Lower leg skin (tissue), 4 donors: ENCODE data around the gene GGTA1. TPM values are rescaled to one million over a fixed set of nuclear protein-coding genes. Genes with fewer than 3 reads are reported as not detected.

Source experiments
- DNase-seq, 2 donors: peaks; one replicate each; pipeline ENCODE4 v3.0.0-alpha.2; 2019; ENCODE audit warnings: low spot score in 2 of 2
- H3K4me3 ChIP-seq: fragments of 200-600 bp; sonication (generic); 2 replicates; pipeline ENCODE4 v1.5.1; 2017; ENCODE audit warnings: mild to moderate bottlenecking, low read depth; ENCODE audit not compliant: poor library complexity, severe bottlenecking
- CTCF ChIP-seq, 3 donors: fragments of 450-650 bp; IDR thresholded peaks; one replicate each; pipeline ENCODE4 v1.5.1; 2016; ENCODE audit warnings: antibody characterized with exemption in 3 of 3, mild to moderate bottlenecking in 3 of 3, moderate library complexity in 2 of 3
- POLR2A ChIP-seq, 2 donors: fragments of 450-650 bp; IDR thresholded peaks; one replicate each; pipeline ENCODE4 v1.6.1; 2016 to 2017; ENCODE audit warnings: antibody characterized with exemption in 2 of 2, mild to moderate bottlenecking in 1 of 2, moderate library complexity in 1 of 2
- WGBS, 2 donors: methylation state at CpG; one replicate each; pipeline ENCODE4 v1.1.5; 2018; 5-methylcytosine and 5-hydroxymethylcytosine counted together
- intact Hi-C: fragments of 100-400 bp; cut with DNase I; formaldehyde crosslinking; loops from one replicate; pipeline ENCODE4 v1.15.0; 2023; ENCODE audit warnings: low total_unique reads
- total RNA-seq, 4 donors: library from RNA; depleted of rRNA; stranded (reverse); fragments of >200 nt; gene quantifications; one replicate each; pipeline ENCODE4 v1.1.0, GENCODE V29; 2016

GGTA1 gene
- total RNA-seq, 4 donors from 2014 or later, result 5.4 to 11.9 (median 8.0) TPM

- 89 to 92% methylated on average over 6 of the region's 6 CpGs for WGBS, 2 donors
- intact Hi-C loops, result no loop called here
- no peak for DNase-seq
- TF ChIP-seq CTCF (IDR thresholded peaks at IDR 0.05) (no peak), POLR2A (IDR thresholded peaks at IDR 0.05) (no peak)
- no peak overlapping the region for H3K4me3 ChIP-seq
Observed at GRCh38 chr9:121452085-121452484, 47.6 kb downstream of the GGTA1 start.

DNA sequence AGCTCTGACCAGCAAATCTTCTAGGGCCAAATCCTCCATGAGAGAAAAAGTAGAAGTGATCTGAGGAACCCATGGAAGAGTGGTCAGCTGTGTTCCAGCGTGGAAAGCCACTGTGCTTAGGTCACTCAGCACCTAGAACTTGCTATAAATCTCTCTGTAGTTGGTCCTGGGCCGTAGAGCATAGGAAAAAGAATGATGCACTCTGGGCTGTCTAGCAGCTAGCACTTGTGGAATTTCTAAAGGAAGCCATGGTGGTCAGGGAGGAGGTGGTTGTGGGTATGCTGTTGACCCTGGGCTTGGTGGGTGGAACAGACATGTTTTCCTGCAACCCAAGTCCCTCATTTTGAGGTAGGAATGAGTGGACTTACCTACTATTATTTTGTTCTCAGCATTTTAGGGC, 48.1 kb downstream of the GGTA1 start:
- no peak overlapping the region for H3K4me3 ChIP-seq
- no peak for DNase-seq
- intact Hi-C loops, result no loop called here
- TF ChIP-seq CTCF (IDR thresholded peaks at IDR 0.05), result no peak
- TF ChIP-seq POLR2A (IDR thresholded peaks at IDR 0.05), result no peak
- 44 to 76% methylated on average over 2 of the region's 2 CpGs for WGBS, 2 donors

DNA sequence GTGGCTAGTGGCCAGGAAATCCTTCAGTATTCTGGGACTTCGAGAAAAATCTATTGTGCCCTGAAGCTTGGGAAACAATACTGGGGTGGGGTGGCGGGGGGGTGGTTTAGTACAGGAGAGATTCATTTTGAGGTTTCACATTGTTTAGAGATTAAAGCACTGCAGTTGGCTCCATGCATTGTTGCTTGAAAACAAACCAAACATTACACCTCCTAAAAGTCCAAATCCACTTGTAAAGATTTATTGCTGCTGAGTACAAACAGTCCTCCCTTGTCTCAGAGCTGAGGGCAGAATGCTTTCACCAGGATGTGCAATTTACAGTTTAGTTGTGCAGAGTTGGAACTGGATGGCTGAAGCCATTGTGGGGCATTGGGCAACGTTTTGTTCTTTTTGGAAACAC, 49.4 kb downstream of the GGTA1 start:
- no peak overlapping the region for H3K4me3 ChIP-seq
- TF ChIP-seq CTCF (IDR thresholded peaks at IDR 0.05), result no peak
- TF ChIP-seq POLR2A (IDR thresholded peaks at IDR 0.05), result no peak
- DNase-seq, result no peak
- 29 to 31% methylated on average over 3 of the region's 3 CpGs for WGBS, 2 donors
- intact Hi-C loops, result no loop called here

DNA sequence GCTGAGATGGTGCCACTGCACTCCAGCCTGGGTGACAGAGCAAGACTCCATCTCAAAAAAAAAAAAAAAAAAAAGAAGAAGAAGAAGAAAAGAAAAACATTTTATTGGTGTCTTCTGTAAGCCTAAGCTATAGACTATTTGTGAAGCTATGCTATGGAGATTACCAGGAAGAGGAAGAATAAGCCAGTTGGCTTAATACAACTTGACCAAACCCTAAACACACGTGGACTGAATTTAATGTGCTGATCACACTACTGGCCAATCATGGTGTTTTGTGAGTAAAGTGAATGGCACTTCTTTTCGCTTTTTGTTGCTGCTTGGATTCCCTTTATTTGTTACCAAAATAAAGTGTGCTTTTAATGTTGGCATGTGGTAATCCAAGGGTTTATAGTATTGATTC, 49.9 kb downstream of the GGTA1 start:
- no peak for DNase-seq
- intact Hi-C loops, result no loop called here
- 53 to 64% methylated on average over 2 of the region's 2 CpGs for WGBS, 2 donors
- TF ChIP-seq CTCF (IDR thresholded peaks at IDR 0.05), result no peak
- TF ChIP-seq POLR2A (IDR thresholded peaks at IDR 0.05), result no peak
- H3K4me3 ChIP-seq, result no peak overlapping the region

GRCh38 chr9:121447321-121447834, 52.3 kb downstream of the GGTA1 start:
- WGBS, 2 donors, result 58 to 86% methylated on average over 6 of the region's 6 CpGs
- H3K4me3 ChIP-seq, result no peak overlapping the region
- DNase-seq, result no peak
- no peak for TF ChIP-seq CTCF (IDR thresholded peaks at IDR 0.05)
- no peak for TF ChIP-seq POLR2A (IDR thresholded peaks at IDR 0.05)
- intact Hi-C loops, result no loop called here

DNA sequence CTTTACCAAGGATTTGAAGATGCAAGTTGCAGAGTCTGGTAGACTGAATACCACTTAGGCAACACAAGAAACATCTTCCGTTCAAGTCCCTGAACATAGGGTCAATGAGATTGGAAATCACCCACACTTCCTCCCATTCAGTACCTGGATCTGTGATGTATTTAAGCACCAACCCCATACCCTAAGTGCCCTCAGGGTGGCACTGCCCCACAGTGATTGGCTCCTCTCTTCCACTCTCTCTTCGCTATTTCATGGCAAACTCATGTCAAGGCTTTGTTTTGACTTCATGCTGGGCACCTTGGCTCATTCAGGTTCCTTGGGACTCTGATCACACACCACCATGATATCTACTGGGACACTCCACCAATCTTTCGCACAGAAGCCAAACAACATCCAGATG, 53.7 kb downstream of the GGTA1 start:
- WGBS, 2 donors, result 90 to 91% methylated on average over 3 of the region's 3 CpGs
- no peak for TF ChIP-seq CTCF (IDR thresholded peaks at IDR 0.05)
- TF ChIP-seq POLR2A (IDR thresholded peaks at IDR 0.05), result no peak
- DNase-seq, result no peak
- no peak overlapping the region for H3K4me3 ChIP-seq
- intact Hi-C loops, result no loop called here
